Transverse colon (tissue), 4 donors: Measurements from ENCODE around the gene GOLGA8S.

Source experiments
- CTCF ChIP-seq, 5 experiments: fragments of 200-600 bp in 3 of 5; fragments of 450-650 bp in 2 of 5; sonication (generic) in 3 of 5; IDR thresholded peaks; 1 replicate in 2 of 5; 2 replicates in 3 of 5; pipeline ENCODE4 v1.5.1; 2016 to 2017; ENCODE audit warnings: antibody characterized with exemption in 5 of 5, inconsistent platforms in 3 of 5, mild to moderate bottlenecking in 2 of 5, moderate library complexity in 1 of 5
- POLR2AphosphoS5 ChIP-seq, 3 donors: sonication (generic); formaldehyde crosslinking; IDR thresholded peaks; one replicate each; pipeline ENCODE4 v1.6.1; 2016; ENCODE audit warnings: antibody characterized with exemption in 3 of 3

- no peak for TF ChIP-seq CTCF (IDR thresholded peaks at IDR 0.05)
- TF ChIP-seq POLR2AphosphoS5 (IDR thresholded peaks at IDR 0.05): no peak
Observed at GRCh38 chr15:23387621-23388190, 33.2 kb downstream of the GOLGA8S start.
